HEK293 (cell line): ENCODE measurements around the gene GOLGA8O.
"Not testable (repeated sequence)": the region's sequence is repeated elsewhere in the genome, so short reads cannot be mapped to it uniquely, and the experiment has no call there.

ENCODE experiments used
- CTCF ChIA-PET: fragments of 350-600 bp; formaldehyde crosslinking; extraction: SDS; loops from one replicate; lab custom pipeline; 2021; ENCODE audit warnings: antibody characterized with exemption; lab: Yijun Ruan, JAX
- POLR2A ChIA-PET: fragments of 300-600 bp; formaldehyde crosslinking; extraction: SDS; loops from one replicate; lab custom pipeline; 2020; ENCODE audit warnings: antibody characterized with exemption, inconsistent platforms; lab: Yijun Ruan, JAX
- H3K27ac ChIP-seq: fragments of 200-500 bp; sonication (Bioruptor generic); 2 replicates; pipeline ENCODE4 v1.5.1; 2014; ENCODE audit warnings: low read depth, low read length, control low read depth, inconsistent platforms; ENCODE audit errors: extremely low read depth
- H3K36me3 ChIP-seq, 2 experiments: fragments of 200-500 bp in 1 of 2; sonication (Bioruptor generic) in 1 of 2; 1 replicate in 1 of 2; 2 replicates in 1 of 2; pipeline ENCODE4 v1.5.1; 2014 to 2017; ENCODE audit warnings: inconsistent platforms in 2 of 2, low read length in 2 of 2; ENCODE audit not compliant: control insufficient read depth in 2 of 2, insufficient read depth in 1 of 2
- H3K4me1 ChIP-seq: fragments of 200-500 bp; sonication (Bioruptor generic); 2 replicates; pipeline ENCODE4 v1.5.1; 2014; ENCODE audit warnings: mild to moderate bottlenecking, low read length, inconsistent platforms; ENCODE audit not compliant: control insufficient read depth, insufficient read depth
- H3K4me3 ChIP-seq: 2 replicates; pipeline ENCODE4 v1.5.1; 2011; ENCODE audit warnings: low read depth, mild to moderate bottlenecking, control low read depth, low read length, moderate library complexity
- H3K9me3 ChIP-seq: fragments of 200-500 bp; sonication (Bioruptor generic); 2 replicates; pipeline ENCODE4 v1.5.1; 2014; ENCODE audit warnings: low read depth, low read length, inconsistent platforms; ENCODE audit not compliant: control insufficient read depth, insufficient read depth

Gene GOLGA8O

DNA sequence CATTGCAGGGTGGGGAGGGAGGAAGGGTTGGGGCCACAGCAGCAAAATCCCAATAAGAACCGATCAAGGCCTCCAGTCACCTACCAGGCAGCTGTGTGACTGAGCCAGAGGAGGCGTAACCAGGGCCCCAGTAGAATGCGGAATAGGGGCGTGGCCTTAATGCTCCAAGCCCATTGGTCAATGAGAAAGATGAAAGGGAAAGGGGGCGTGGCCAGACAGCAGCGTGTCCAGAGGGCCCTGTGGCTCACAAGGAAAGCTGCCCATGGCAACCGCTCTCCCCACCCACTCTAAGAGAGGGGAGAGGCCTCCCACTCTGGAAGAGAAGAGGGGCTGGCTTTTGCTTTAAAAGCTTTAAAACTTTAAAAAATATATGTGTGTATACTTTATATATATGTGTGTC is at the start of gene GOLGA8O:
Gene GOLGA8O, minus strand, starts transcription at position 101 of the 400 bp plus-strand sequence. Its CDS starts 98 bp downstream, at position 3.
- H3K9me3 ChIP-seq, H3K36me3 ChIP-seq, H3K4me3 ChIP-seq, CTCF ChIA-PET, H3K27ac ChIP-seq, H3K4me1 ChIP-seq, POLR2A ChIA-PET: not testable (repeated sequence)

GRCh38 chr15:32504152-32504811 is 48.8 kb upstream of the GOLGA8O start:
- H3K27ac ChIP-seq, H3K36me3 ChIP-seq, H3K4me1 ChIP-seq, H3K4me3 ChIP-seq, H3K9me3 ChIP-seq, POLR2A ChIA-PET, CTCF ChIA-PET: not testable (repeated sequence)

GRCh38 chr15:32502946-32503345 is 47.5 kb upstream of the GOLGA8O start:
- H3K4me1 ChIP-seq, H3K27ac ChIP-seq, H3K36me3 ChIP-seq, H3K4me3 ChIP-seq, POLR2A ChIA-PET, CTCF ChIA-PET, H3K9me3 ChIP-seq: not testable (repeated sequence)

DNA sequence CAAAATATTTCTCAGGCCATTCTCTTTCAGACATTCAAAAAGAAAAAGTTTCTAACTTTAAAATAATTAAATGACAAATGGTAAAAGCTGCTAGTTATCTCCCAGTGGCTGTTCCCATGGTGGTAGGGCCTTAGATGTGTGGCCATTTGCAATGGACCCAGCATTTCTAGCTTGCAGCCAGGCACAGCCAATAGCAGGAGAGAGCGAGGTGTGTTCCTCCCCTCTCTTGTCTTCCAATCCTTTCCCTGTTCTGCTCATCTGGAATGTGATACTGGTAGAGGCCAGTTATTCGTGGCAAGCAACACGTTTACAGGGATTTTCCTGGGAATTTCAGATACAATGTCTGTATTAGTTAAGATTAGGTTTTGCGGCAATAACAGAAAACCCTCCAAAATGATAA is 37.3 kb upstream of the GOLGA8O start:
- H3K36me3 ChIP-seq, POLR2A ChIA-PET, H3K4me3 ChIP-seq, CTCF ChIA-PET, H3K4me1 ChIP-seq, H3K27ac ChIP-seq, H3K9me3 ChIP-seq: not testable (repeated sequence)

GRCh38 chr15:32486474-32486873 is 31.0 kb upstream of the GOLGA8O start:
- POLR2A ChIA-PET, H3K36me3 ChIP-seq, H3K4me3 ChIP-seq, H3K9me3 ChIP-seq, CTCF ChIA-PET, H3K4me1 ChIP-seq, H3K27ac ChIP-seq: not testable (repeated sequence)

GRCh38 chr15:32483377-32483776 is 27.9 kb upstream of the GOLGA8O start:
- POLR2A ChIA-PET, H3K27ac ChIP-seq, H3K4me1 ChIP-seq, H3K4me3 ChIP-seq, H3K9me3 ChIP-seq, H3K36me3 ChIP-seq, CTCF ChIA-PET: not testable (repeated sequence)

- H3K9me3 ChIP-seq, H3K4me1 ChIP-seq, POLR2A ChIA-PET, H3K4me3 ChIP-seq, CTCF ChIA-PET, H3K27ac ChIP-seq, H3K36me3 ChIP-seq: not testable (repeated sequence)
Observed at GRCh38 chr15:32481683-32482082, 26.2 kb upstream of the GOLGA8O start.

DNA sequence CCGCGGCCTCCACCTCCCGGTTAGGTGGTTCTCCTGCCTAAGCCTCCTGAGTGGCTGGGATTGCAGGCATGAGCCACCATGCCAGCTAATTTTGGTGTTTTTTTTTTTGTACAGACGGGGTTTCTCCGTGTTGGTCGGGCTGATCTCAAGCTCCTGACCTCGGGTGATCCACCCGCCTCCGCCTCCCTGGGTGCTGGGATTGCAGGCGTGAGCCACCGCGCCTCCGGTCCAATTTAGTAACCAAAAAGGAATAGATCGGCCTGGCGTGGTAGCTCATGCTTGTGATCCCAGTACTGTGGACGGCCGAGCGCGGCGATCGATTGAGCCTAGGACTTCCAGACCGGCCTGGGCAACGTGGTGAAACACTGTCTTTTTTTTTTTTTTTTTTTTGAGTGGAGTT is 12.6 kb upstream of the GOLGA8O start:
- POLR2A ChIA-PET, H3K4me1 ChIP-seq, CTCF ChIA-PET: not testable (repeated sequence)

GRCh38 chr15:32440445-32440977 is 14.9 kb downstream of the GOLGA8O start:
- POLR2A ChIA-PET, CTCF ChIA-PET: not testable (repeated sequence)

More for the DNA sequence above, 12.6 kb upstream of the GOLGA8O start:
- H3K4me3 ChIP-seq, H3K9me3 ChIP-seq, H3K27ac ChIP-seq, H3K36me3 ChIP-seq: not testable (repeated sequence)

GRCh38 chr15:32434102-32434963 is 21.1 kb downstream of the GOLGA8O start:
- CTCF ChIA-PET: not testable (repeated sequence)

More at GRCh38 chr15:32440445-32440977, 14.9 kb downstream of the GOLGA8O start:
- H3K27ac ChIP-seq, H3K4me1 ChIP-seq, H3K9me3 ChIP-seq, H3K36me3 ChIP-seq, H3K4me3 ChIP-seq: not testable (repeated sequence)

GRCh38 chr15:32427635-32428034 is 27.8 kb downstream of the GOLGA8O start:
- H3K4me3 ChIP-seq, H3K27ac ChIP-seq, H3K36me3 ChIP-seq, H3K9me3 ChIP-seq, CTCF ChIA-PET, H3K4me1 ChIP-seq, POLR2A ChIA-PET: not testable (repeated sequence)

More at GRCh38 chr15:32434102-32434963, 21.1 kb downstream of the GOLGA8O start:
- POLR2A ChIA-PET, H3K9me3 ChIP-seq, H3K4me3 ChIP-seq, H3K36me3 ChIP-seq, H3K27ac ChIP-seq, H3K4me1 ChIP-seq: not testable (repeated sequence)
